Activated CD8-positive, alpha-beta memory T cell treated with anti-CD3 and anti-CD28 coated beads, Interleukin-2, amount 10 ng/mL, durations not matched to agents 7 days and 5 days (primary cell): ENCODE data around the gene FBXO48. TPM values are rescaled to one million over a fixed set of nuclear protein-coding genes. Genes with fewer than 3 reads are reported as not detected.

ENCODE experiments used
- ATAC-seq: fragments of 150-1000 bp; cut with Tn5 transposase; one replicate; pipeline ENCODE4 v1.10.0; 2021; ENCODE audit warnings: moderate library complexity
- CTCF ChIA-PET: fragments of 350-600 bp; sonication (Branson Sonifier 250); formaldehyde crosslinking; loops from one replicate; lab custom pipeline; 2021; ENCODE audit warnings: antibody characterized with exemption; lab: Charles Lee
- DNase-seq: peaks from one replicate; pipeline ENCODE4 v3.0.0-alpha.2; 2020
- H3K27ac Mint-ChIP-seq: one replicate; pipeline ENCODE4 v1.8.0; 2021; ENCODE audit warnings: mild to moderate bottlenecking, mixed read lengths
- H3K27me3 Mint-ChIP-seq: one replicate; pipeline ENCODE4 v1.8.0; 2021; ENCODE audit warnings: mixed read lengths
- H3K36me3 Mint-ChIP-seq: one replicate; pipeline ENCODE4 v1.8.0; 2021; ENCODE audit warnings: mild to moderate bottlenecking, mixed read lengths
- H3K4me1 Mint-ChIP-seq: one replicate; pipeline ENCODE4 v1.8.0; 2021; ENCODE audit warnings: mixed read lengths
- H3K4me3 Mint-ChIP-seq: one replicate; pipeline ENCODE4 v1.8.0; 2021; ENCODE audit warnings: mild to moderate bottlenecking, moderate library complexity, mixed read lengths
- H3K9me3 Mint-ChIP-seq: one replicate; pipeline ENCODE4 v1.8.0; 2022; ENCODE audit warnings: low read depth, mixed read lengths
- total RNA-seq, 2 experiments: library from RNA; stranded (reverse); gene quantifications; one replicate each; pipeline ENCODE4 v1.2.3, GENCODE V29; 2021

Gene FBXO48
- total RNA-seq: 1 to 10 TPM; 3.3 to 3.4 TPM

GRCh38 chr2:68467077-68467960 lies at the start of gene FBXO48, which contains the start of gene APLF:
Gene FBXO48 (minus strand): TSS chr2:68467294. CDS start chr2:68465145, 2,149 bp downstream.
Gene APLF (plus strand): TSS chr2:68467585. CDS start chr2:68467732, 147 bp downstream.
- CTCF ChIA-PET: interaction anchor here (0.8 to 7.1 kb wide), 14 partner anchors 16 to 919 kb away, joined by 3 to 69 read pairs (median 4); no protein-coding TSS in a partner anchor
- DNase-seq (peak; percentile 99), ATAC-seq (peak; percentile 90)
- H3K4me1 Mint-ChIP-seq: peaks cover 39% of the 10 kb centered on the region
- H3K27ac Mint-ChIP-seq: peak within 1 kb of the TSS; percentile 93
- no peaks in the 10 kb centered on the region for H3K9me3 Mint-ChIP-seq
- H3K4me3 Mint-ChIP-seq: peak within 1 kb of the TSS; percentile 100
- H3K36me3 Mint-ChIP-seq: peaks cover 8% of the 10 kb centered on the region
- H3K27me3 Mint-ChIP-seq: no peaks in the 10 kb centered on the region

- Mint-ChIP-seq H3K4me3 (no peak overlapping the region), H3K36me3 (peaks cover 11% of the 10 kb centered on the region), H3K27me3 (no peaks in the 10 kb centered on the region), H3K4me1 (peaks cover 17% of the 10 kb centered on the region), H3K9me3 (no peaks in the 10 kb centered on the region), H3K27ac (no peak overlapping the region)
- ATAC-seq: peak; percentile 64
- CTCF ChIA-PET: interaction anchor here (1.0 to 2.1 kb wide), 4 partner anchors 10 to 79 kb away, joined by 3 to 6 read pairs (median 3); no protein-coding TSS in a partner anchor
- DNase-seq: no peak
Observed at GRCh38 chr2:68516051-68516955, 49.2 kb upstream of the FBXO48 start.

GRCh38 chr2:68514316-68514929 lies 47.3 kb upstream of the FBXO48 start:
- CTCF ChIA-PET: interaction anchor here (2.1 kb wide), 1 partner anchor 81 kb away, joined by 6 read pairs; no protein-coding TSS in a partner anchor
- Mint-ChIP-seq H3K4me3 (no peak overlapping the region), H3K36me3 (peaks cover 5% of the 10 kb centered on the region), H3K9me3 (no peaks in the 10 kb centered on the region), H3K4me1 (no peaks in the 10 kb centered on the region), H3K27ac (no peak overlapping the region), H3K27me3 (no peaks in the 10 kb centered on the region)
- ATAC-seq (no peak), DNase-seq (no peak)

GRCh38 chr2:68512966-68513365 lies 45.9 kb upstream of the FBXO48 start:
- no peak overlapping the region for H3K27ac Mint-ChIP-seq
- no peaks in the 10 kb centered on the region for H3K4me1 Mint-ChIP-seq
- no peak overlapping the region for H3K4me3 Mint-ChIP-seq
- CTCF ChIA-PET: interaction anchor here (1.0 to 1.3 kb wide), 4 partner anchors 26 to 412 kb away, joined by 3 to 4 read pairs (median 3); no protein-coding TSS in a partner anchor
- ATAC-seq (no peak), DNase-seq (no peak)
- no peaks in the 10 kb centered on the region for H3K9me3 Mint-ChIP-seq
- peaks cover 9% of the 10 kb centered on the region for H3K36me3 Mint-ChIP-seq
- no peaks in the 10 kb centered on the region for H3K27me3 Mint-ChIP-seq

GRCh38 chr2:68512326-68512725 lies 45.2 kb upstream of the FBXO48 start:
- CTCF ChIA-PET: interaction anchor here (0.6 to 1.3 kb wide), 4 partner anchors 46 to 413 kb away, joined by 3 to 4 read pairs (median 3); no protein-coding TSS in a partner anchor
- Mint-ChIP-seq H3K36me3 (peaks cover 10% of the 10 kb centered on the region), H3K27ac (no peak overlapping the region), H3K4me3 (no peak overlapping the region), H3K4me1 (no peaks in the 10 kb centered on the region), H3K9me3 (peaks cover under 1% of the 10 kb centered on the region), H3K27me3 (no peaks in the 10 kb centered on the region)
- DNase-seq (no peak), ATAC-seq (no peak)

GRCh38 chr2:68506170-68506569 lies 39.1 kb upstream of the FBXO48 start:
- Mint-ChIP-seq H3K27ac (no peak overlapping the region), H3K4me1 (peaks cover 11% of the 10 kb centered on the region), H3K9me3 (peaks cover 2% of the 10 kb centered on the region), H3K27me3 (no peaks in the 10 kb centered on the region), H3K36me3 (peaks cover 11% of the 10 kb centered on the region), H3K4me3 (no peak overlapping the region)
- DNase-seq: no peak
- no peak for ATAC-seq
- CTCF ChIA-PET: interaction anchor here (1.3 to 1.5 kb wide), 2 partner anchors 9 to 43 kb away, joined by 3 to 8 read pairs; no protein-coding TSS in a partner anchor

- H3K27ac Mint-ChIP-seq: no peak overlapping the region
- ATAC-seq: no peak
- peaks cover 11% of the 10 kb centered on the region for H3K4me1 Mint-ChIP-seq
- CTCF ChIA-PET: interaction anchor here (0.7 to 1.5 kb wide), 6 partner anchors 10 to 212 kb away, joined by 3 to 8 read pairs (median 3); no protein-coding TSS in a partner anchor
- H3K27me3 Mint-ChIP-seq: no peaks in the 10 kb centered on the region
- DNase-seq: no peak
- H3K9me3 Mint-ChIP-seq: peaks cover 2% of the 10 kb centered on the region
- H3K4me3 Mint-ChIP-seq: no peak overlapping the region
- H3K36me3 Mint-ChIP-seq: peaks cover 11% of the 10 kb centered on the region
Observed at GRCh38 chr2:68505603-68506159, 38.6 kb upstream of the FBXO48 start.

GRCh38 chr2:68501768-68502167 lies 34.7 kb upstream of the FBXO48 start:
- Mint-ChIP-seq H3K27me3 (no peaks in the 10 kb centered on the region), H3K36me3 (peaks cover 9% of the 10 kb centered on the region), H3K27ac (no peak overlapping the region), H3K9me3 (peaks cover 4% of the 10 kb centered on the region), H3K4me3 (no peak overlapping the region), H3K4me1 (peaks cover 11% of the 10 kb centered on the region)
- CTCF ChIA-PET: interaction anchor here (0.6 to 1.3 kb wide), 3 partner anchors 14 to 1834 kb away, joined by 3 to 4 read pairs (median 4); no protein-coding TSS in a partner anchor
- DNase-seq (no peak), ATAC-seq (no peak)

GRCh38 chr2:68500649-68501048 lies 33.6 kb upstream of the FBXO48 start:
- CTCF ChIA-PET: no interaction called here
- Mint-ChIP-seq H3K4me3 (no peak overlapping the region), H3K4me1 (peaks cover 2% of the 10 kb centered on the region), H3K27me3 (no peaks in the 10 kb centered on the region), H3K9me3 (peaks cover 9% of the 10 kb centered on the region), H3K27ac (no peak overlapping the region), H3K36me3 (peaks cover 13% of the 10 kb centered on the region)
- ATAC-seq (no peak), DNase-seq (no peak)

GRCh38 chr2:68499133-68499532 lies 32.0 kb upstream of the FBXO48 start:
- H3K36me3 Mint-ChIP-seq: peaks cover 18% of the 10 kb centered on the region
- no peak overlapping the region for H3K27ac Mint-ChIP-seq
- no peak for DNase-seq
- no peaks in the 10 kb centered on the region for H3K27me3 Mint-ChIP-seq
- no peaks in the 10 kb centered on the region for H3K4me1 Mint-ChIP-seq
- CTCF ChIA-PET: interaction anchor here (1.7 to 1.9 kb wide), 2 partner anchors 12 to 96 kb away, joined by 6 to 7 read pairs; no protein-coding TSS in a partner anchor
- H3K9me3 Mint-ChIP-seq: peaks cover 16% of the 10 kb centered on the region
- no peak overlapping the region for H3K4me3 Mint-ChIP-seq
- ATAC-seq: no peak

GRCh38 chr2:68491582-68491981 lies 24.5 kb upstream of the FBXO48 start:
- CTCF ChIA-PET: no interaction called here
- ATAC-seq (no peak), DNase-seq (no peak)
- H3K27me3 Mint-ChIP-seq: no peaks in the 10 kb centered on the region
- no peak overlapping the region for H3K4me3 Mint-ChIP-seq
- H3K4me1 Mint-ChIP-seq: peaks cover 3% of the 10 kb centered on the region
- H3K27ac Mint-ChIP-seq: no peak overlapping the region
- H3K36me3 Mint-ChIP-seq: peaks cover 13% of the 10 kb centered on the region
- peaks cover 11% of the 10 kb centered on the region for H3K9me3 Mint-ChIP-seq

GRCh38 chr2:68489282-68489681 lies 22.2 kb upstream of the FBXO48 start:
- peaks cover 2% of the 10 kb centered on the region for H3K9me3 Mint-ChIP-seq
- H3K4me1 Mint-ChIP-seq: peaks cover 3% of the 10 kb centered on the region
- H3K4me3 Mint-ChIP-seq: no peak overlapping the region
- no peaks in the 10 kb centered on the region for H3K27me3 Mint-ChIP-seq
- DNase-seq: no peak
- CTCF ChIA-PET: interaction anchor here (1.9 to 3.2 kb wide), 4 partner anchors 23 to 437 kb away, joined by 9 to 25 read pairs (median 18); partner anchors contain the start of genes APLF and FBXO48
- H3K36me3 Mint-ChIP-seq: peaks cover 3% of the 10 kb centered on the region
- ATAC-seq: no peak
- H3K27ac Mint-ChIP-seq: no peak overlapping the region
